Trophoblast cell (in vitro differentiated cells and primary cell): Measurements from ENCODE around the gene CFAP45.

Experiments
- DNase-seq, 2 donors: peaks; one replicate each; pipeline ENCODE4 v3.0.0-alpha.2; 2016
- H2AFZ ChIP-seq: 2 replicates; pipeline ENCODE4 v1.6.1; 2013; ENCODE audit warnings: low read length, moderate library complexity, mild to moderate bottlenecking; ENCODE audit not compliant: insufficient read depth, poor library complexity
- H2AK5ac ChIP-seq: 2 replicates; pipeline ENCODE4 v1.6.1; 2013; ENCODE audit warnings: mild to moderate bottlenecking, low read length
- H2BK120ac ChIP-seq: 2 replicates; pipeline ENCODE4 v1.6.1; 2013; ENCODE audit warnings: low read length, mild to moderate bottlenecking, moderate library complexity; ENCODE audit not compliant: insufficient read depth, poor library complexity
- H2BK12ac ChIP-seq: 2 replicates; pipeline ENCODE4 v1.6.1; 2013; ENCODE audit warnings: mild to moderate bottlenecking, low read length, moderate library complexity
- H2BK5ac ChIP-seq: 2 replicates; pipeline ENCODE4 v1.6.1; 2013; ENCODE audit warnings: low read length, low read depth, moderate library complexity, mild to moderate bottlenecking; ENCODE audit not compliant: poor library complexity
- H3K14ac ChIP-seq: 2 replicates; pipeline ENCODE4 v1.6.1; 2013; ENCODE audit warnings: mild to moderate bottlenecking, low read length
- H3K18ac ChIP-seq: 2 replicates; pipeline ENCODE4 v1.6.1; 2013; ENCODE audit warnings: mild to moderate bottlenecking, low read length
- H3K23ac ChIP-seq: 2 replicates; pipeline ENCODE4 v1.6.1; 2013; ENCODE audit warnings: low read length
- H3K27ac ChIP-seq: 2 replicates; pipeline ENCODE4 v1.5.1; 2013; ENCODE audit warnings: low read depth, mild to moderate bottlenecking, inconsistent platforms, low read length, moderate library complexity
- H3K27me3 ChIP-seq: 2 replicates; pipeline ENCODE4 v1.6.1; 2013; ENCODE audit warnings: inconsistent platforms, mild to moderate bottlenecking, low read length, moderate library complexity; ENCODE audit not compliant: insufficient read depth
- H3K36me3 ChIP-seq, 2 experiments: 1 replicate in 1 of 2; 2 replicates in 1 of 2; pipeline ENCODE4 v1.6.1; 2013; ENCODE audit warnings: low read length in 2 of 2, mild to moderate bottlenecking in 2 of 2, moderate library complexity in 1 of 2; ENCODE audit not compliant: insufficient read depth in 2 of 2, control insufficient read depth in 1 of 2
- H3K4ac ChIP-seq: 2 replicates; pipeline ENCODE4 v1.6.1; 2013; ENCODE audit warnings: low read depth, mild to moderate bottlenecking, low read length, moderate library complexity
- H3K4me1 ChIP-seq, 2 experiments: 1 replicate in 1 of 2; 2 replicates in 1 of 2; pipeline ENCODE4 v1.6.1; 2013; ENCODE audit warnings: low read length in 2 of 2, mild to moderate bottlenecking in 2 of 2, moderate library complexity in 1 of 2; ENCODE audit not compliant: insufficient read depth in 2 of 2, control insufficient read depth in 1 of 2
- H3K4me2 ChIP-seq: 2 replicates; pipeline ENCODE4 v1.6.1; 2013; ENCODE audit warnings: inconsistent platforms, mild to moderate bottlenecking, low read length, moderate library complexity
- H3K4me3 ChIP-seq: 2 replicates; pipeline ENCODE4 v1.5.1; 2013; ENCODE audit warnings: mild to moderate bottlenecking, low read depth, low read length, inconsistent platforms
- H3K79me1 ChIP-seq: one replicate; pipeline ENCODE4 v1.6.1; 2013; ENCODE audit warnings: low read length
- H3K79me2 ChIP-seq: 2 replicates; pipeline ENCODE4 v1.6.1; 2013; ENCODE audit warnings: low read length, mild to moderate bottlenecking; ENCODE audit not compliant: control insufficient read depth, insufficient read depth, poor library complexity
- H3K9ac ChIP-seq: 2 replicates; pipeline ENCODE4 v1.6.1; 2013; ENCODE audit warnings: mild to moderate bottlenecking, low read length
- H3K9me3 ChIP-seq: 2 replicates; pipeline ENCODE4 v1.6.1; 2013; ENCODE audit warnings: low read depth, mild to moderate bottlenecking, control low read depth, inconsistent platforms, low read length; ENCODE audit not compliant: insufficient read depth
- H4K12ac ChIP-seq: 2 replicates; pipeline ENCODE4 v1.6.1; 2013; ENCODE audit warnings: low read depth, mild to moderate bottlenecking, low read length, moderate library complexity
- H4K8ac ChIP-seq: 2 replicates; pipeline ENCODE4 v1.6.1; 2013; ENCODE audit warnings: low read depth, mild to moderate bottlenecking, low read length, moderate library complexity
- H4K91ac ChIP-seq: one replicate; pipeline ENCODE4 v1.6.1; 2013; ENCODE audit warnings: low read depth, mild to moderate bottlenecking, low read length, moderate library complexity
- WGBS: extraction: QIAGEN DNeasy Blood & Tissue Kit; methylation state at CpG from one replicate; pipeline ENCODE4 v1.1.7; 2013; ENCODE audit warnings: missing lambda C conversion rate; ENCODE audit not compliant: insufficient read length, insufficient coverage; ENCODE audit errors: extremely low coverage; 5-methylcytosine and 5-hydroxymethylcytosine counted together

The CFAP45 gene

GRCh38 chr1:159869607-159870006 is 30.4 kb downstream of the CFAP45 start:
- H3K27me3 ChIP-seq, result no peaks in the 10 kb centered on the region
- no peak overlapping the region for H3K27ac ChIP-seq
- H4K8ac ChIP-seq, result no peak overlapping the region
- no CpG with 5 or more reads among the region's 1 CpG for WGBS
- H3K14ac ChIP-seq, result no peak overlapping the region
- H4K91ac ChIP-seq, result no peak overlapping the region
- no peak overlapping the region for H3K4ac ChIP-seq
- H3K18ac ChIP-seq, result no peak overlapping the region
- no peak overlapping the region for H2AK5ac ChIP-seq
- H2AFZ ChIP-seq, result no peak overlapping the region
- H3K23ac ChIP-seq, result no peak overlapping the region
- H2BK120ac ChIP-seq, result no peak overlapping the region
- no peak overlapping the region for H3K4me2 ChIP-seq
- no peak for DNase-seq
- no peaks in the 10 kb centered on the region for H3K9me3 ChIP-seq
- no peak overlapping the region for H3K4me3 ChIP-seq
- no peak overlapping the region for H4K12ac ChIP-seq
- no peak overlapping the region for H3K9ac ChIP-seq
- no peak overlapping the region for H2BK12ac ChIP-seq
- H3K79me1 ChIP-seq, result no peaks in the 10 kb centered on the region
- H2BK5ac ChIP-seq, result no peak overlapping the region
- no peaks in the 10 kb centered on the region for H3K79me2 ChIP-seq
- H3K4me1 ChIP-seq, result peaks cover 7 to 14% of the 10 kb centered on the region in 2 experiments
- no peaks in the 10 kb centered on the region for H3K36me3 ChIP-seq

GRCh38 chr1:159869173-159869572 is 30.8 kb downstream of the CFAP45 start:
- no peaks in the 10 kb centered on the region for H3K9me3 ChIP-seq
- no peak overlapping the region for H3K4ac ChIP-seq
- H3K18ac ChIP-seq, result no peak overlapping the region
- no peak overlapping the region for H3K23ac ChIP-seq
- H3K4me1 ChIP-seq, result peaks cover 7 to 14% of the 10 kb centered on the region in 2 experiments
- no peaks in the 10 kb centered on the region for H3K27me3 ChIP-seq
- no peak overlapping the region for H4K91ac ChIP-seq
- H2AK5ac ChIP-seq, result no peak overlapping the region
- H2BK12ac ChIP-seq, result no peak overlapping the region
- H3K27ac ChIP-seq, result no peak overlapping the region
- H3K79me2 ChIP-seq, result no peaks in the 10 kb centered on the region
- H3K4me3 ChIP-seq, result no peak overlapping the region
- no peaks in the 10 kb centered on the region for H3K36me3 ChIP-seq
- H2AFZ ChIP-seq, result no peak overlapping the region
- H4K12ac ChIP-seq, result no peak overlapping the region
- no peak overlapping the region for H3K14ac ChIP-seq
- DNase-seq, result peak; percentile 91 to 94
- H4K8ac ChIP-seq, result no peak overlapping the region
- no peaks in the 10 kb centered on the region for H3K79me1 ChIP-seq
- no peak overlapping the region for H3K4me2 ChIP-seq
- no peak overlapping the region for H2BK120ac ChIP-seq
- WGBS, result no CpG with 5 or more reads among the region's 4 CpGs
- no peak overlapping the region for H3K9ac ChIP-seq
- H2BK5ac ChIP-seq, result no peak overlapping the region

- Histone ChIP-seq H3K4me1 (peaks cover 7 to 14% of the 10 kb centered on the region in 2 experiments), H3K4me2 (no peak overlapping the region), H3K14ac (no peak overlapping the region), H4K12ac (no peak overlapping the region), H3K27ac (no peak overlapping the region), H3K27me3 (no peaks in the 10 kb centered on the region), H3K79me2 (no peaks in the 10 kb centered on the region), H4K8ac (no peak overlapping the region), H3K4me3 (no peak overlapping the region), H3K9me3 (no peaks in the 10 kb centered on the region), H3K36me3 (no peaks in the 10 kb centered on the region), H3K9ac (no peak overlapping the region), H2BK120ac (no peak overlapping the region), H3K79me1 (no peaks in the 10 kb centered on the region), H4K91ac (no peak overlapping the region), H2BK5ac (no peak overlapping the region), H3K4ac (no peak overlapping the region), H2AFZ (no peak overlapping the region), H2BK12ac (no peak overlapping the region), H2AK5ac (no peak overlapping the region), H3K18ac (no peak overlapping the region), H3K23ac (no peak overlapping the region)
- no CpG with 5 or more reads among the region's 3 CpGs for WGBS
- DNase-seq, result no peak
Observed at GRCh38 chr1:159868766-159869165, 31.2 kb downstream of the CFAP45 start.

GRCh38 chr1:159867664-159868026 is 32.3 kb downstream of the CFAP45 start:
- DNase-seq, result peak in 1 of 2 donors; percentile 52
- Histone ChIP-seq H3K4me2 (no peak overlapping the region), H3K4me1 (peaks cover under 1 to 8% of the 10 kb centered on the region in 2 experiments), H3K18ac (no peak overlapping the region), H2BK12ac (no peak overlapping the region), H2AFZ (no peak overlapping the region), H3K23ac (no peak overlapping the region), H3K4ac (no peak overlapping the region), H3K27ac (no peak overlapping the region), H3K36me3 (no peaks in the 10 kb centered on the region), H3K79me1 (no peaks in the 10 kb centered on the region), H4K8ac (no peak overlapping the region), H3K9me3 (no peaks in the 10 kb centered on the region), H4K12ac (no peak overlapping the region), H3K79me2 (no peaks in the 10 kb centered on the region), H2AK5ac (no peak overlapping the region), H3K4me3 (no peak overlapping the region), H3K14ac (no peak overlapping the region), H3K9ac (no peak overlapping the region), H2BK5ac (no peak overlapping the region), H2BK120ac (no peak overlapping the region), H3K27me3 (no peaks in the 10 kb centered on the region), H4K91ac (no peak overlapping the region)
- no CpG with 5 or more reads among the region's 9 CpGs for WGBS
